Calu3 (cell line): ENCODE results near the gene SLC24A3. TPM values are rescaled to one million over a fixed set of nuclear protein-coding genes. Genes with fewer than 3 reads are reported as not detected.

Experiments
- BruUV-seq: library from RNA; stranded (reverse); fragments of 400-500 nt; replicated peaks from 2 replicates; lab custom pipeline; 2021; lab: Mats Ljungman, UMichigan
- CTCF ChIA-PET: fragments of 300-600 bp; sonication (Branson Sonifier 250); formaldehyde crosslinking; loops from one replicate; lab custom pipeline; 2022; ENCODE audit warnings: antibody characterized with exemption; lab: Charles Lee
- DNase-seq: peaks from one replicate; pipeline ENCODE4 v3.0.0; 2022
- H3K27ac Mint-ChIP-seq: one replicate; pipeline ENCODE4 v1.8.0; 2022; ENCODE audit warnings: mixed read lengths; ENCODE audit not compliant: unreplicated experiment
- H3K27me3 Mint-ChIP-seq: one replicate; pipeline ENCODE4 v1.8.0; 2022; ENCODE audit warnings: mixed read lengths; ENCODE audit not compliant: unreplicated experiment
- H3K36me3 Mint-ChIP-seq: one replicate; pipeline ENCODE4 v1.8.0; 2022; ENCODE audit warnings: mild to moderate bottlenecking, moderate library complexity, mixed read lengths; ENCODE audit not compliant: insufficient read depth, unreplicated experiment
- H3K4me1 Mint-ChIP-seq: one replicate; pipeline ENCODE4 v1.8.0; 2022; ENCODE audit warnings: mild to moderate bottlenecking, low read depth, mixed read lengths; ENCODE audit not compliant: unreplicated experiment
- H3K4me3 Mint-ChIP-seq: one replicate; pipeline ENCODE4 v1.8.0; 2022; ENCODE audit warnings: mild to moderate bottlenecking, low read depth, moderate library complexity, mixed read lengths; ENCODE audit not compliant: unreplicated experiment
- H3K9me3 Mint-ChIP-seq: one replicate; pipeline ENCODE4 v1.8.0; 2022; ENCODE audit warnings: low read depth, mixed read lengths; ENCODE audit not compliant: unreplicated experiment
- intact Hi-C: fragments of 100-400 bp; cut with micrococcal nuclease; formaldehyde crosslinking; loops from one replicate; pipeline ENCODE4 v1.10.0; 2022; ENCODE audit not compliant: unreplicated experiment
- total RNA-seq: library from RNA; stranded (reverse); gene quantifications from 2 replicates; pipeline ENCODE4 v1.2.3, GENCODE V29; 2022
- TF ChIP-seq, protein P1 (sequence below): fragments of 200-600 bp; IDR thresholded peaks from one replicate; pipeline ENCODE4 v1.8.0; 2022; ENCODE audit warnings: antibody characterized with exemption; ENCODE audit not compliant: unreplicated experiment

SLC24A3 gene
- total RNA-seq, 1 experiment from 2014 or later: not detected

DNA sequence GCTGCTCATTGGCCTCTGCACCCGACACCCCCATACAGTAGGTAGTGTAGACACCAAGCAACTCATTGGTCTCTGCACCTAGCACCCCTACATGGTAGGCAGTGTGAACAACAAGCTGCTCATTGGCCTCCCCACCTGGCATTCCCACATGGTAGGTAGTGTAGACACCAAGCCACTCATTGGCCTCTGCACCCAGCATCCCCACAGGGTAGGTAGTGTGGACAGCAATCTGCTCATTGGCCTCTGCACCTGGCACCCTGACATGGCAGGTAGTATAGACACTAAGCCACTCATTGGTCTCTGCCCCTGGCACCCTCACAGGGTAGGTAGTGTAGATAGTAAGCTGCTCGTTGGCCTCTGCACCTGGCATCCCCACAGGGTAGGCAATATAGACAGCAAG is 226.0 kb downstream of the SLC24A3 start:
- DNase-seq: no peak
- Mint-ChIP-seq H3K4me3 (no peak overlapping the region), H3K27ac (no peak overlapping the region), H3K4me1 (no peaks in the 10 kb centered on the region), H3K27me3 (no peaks in the 10 kb centered on the region), H3K9me3 (no peaks in the 10 kb centered on the region), H3K36me3 (no peaks in the 10 kb centered on the region)
- TF ChIP-seq, protein P1, sequence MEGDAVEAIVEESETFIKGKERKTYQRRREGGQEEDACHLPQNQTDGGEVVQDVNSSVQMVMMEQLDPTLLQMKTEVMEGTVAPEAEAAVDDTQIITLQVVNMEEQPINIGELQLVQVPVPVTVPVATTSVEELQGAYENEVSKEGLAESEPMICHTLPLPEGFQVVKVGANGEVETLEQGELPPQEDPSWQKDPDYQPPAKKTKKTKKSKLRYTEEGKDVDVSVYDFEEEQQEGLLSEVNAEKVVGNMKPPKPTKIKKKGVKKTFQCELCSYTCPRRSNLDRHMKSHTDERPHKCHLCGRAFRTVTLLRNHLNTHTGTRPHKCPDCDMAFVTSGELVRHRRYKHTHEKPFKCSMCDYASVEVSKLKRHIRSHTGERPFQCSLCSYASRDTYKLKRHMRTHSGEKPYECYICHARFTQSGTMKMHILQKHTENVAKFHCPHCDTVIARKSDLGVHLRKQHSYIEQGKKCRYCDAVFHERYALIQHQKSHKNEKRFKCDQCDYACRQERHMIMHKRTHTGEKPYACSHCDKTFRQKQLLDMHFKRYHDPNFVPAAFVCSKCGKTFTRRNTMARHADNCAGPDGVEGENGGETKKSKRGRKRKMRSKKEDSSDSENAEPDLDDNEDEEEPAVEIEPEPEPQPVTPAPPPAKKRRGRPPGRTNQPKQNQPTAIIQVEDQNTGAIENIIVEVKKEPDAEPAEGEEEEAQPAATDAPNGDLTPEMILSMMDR: no peak
- BruUV-seq: no TSS peak
- CTCF ChIA-PET: no interaction called here
- intact Hi-C loops: no loop called here

DNA sequence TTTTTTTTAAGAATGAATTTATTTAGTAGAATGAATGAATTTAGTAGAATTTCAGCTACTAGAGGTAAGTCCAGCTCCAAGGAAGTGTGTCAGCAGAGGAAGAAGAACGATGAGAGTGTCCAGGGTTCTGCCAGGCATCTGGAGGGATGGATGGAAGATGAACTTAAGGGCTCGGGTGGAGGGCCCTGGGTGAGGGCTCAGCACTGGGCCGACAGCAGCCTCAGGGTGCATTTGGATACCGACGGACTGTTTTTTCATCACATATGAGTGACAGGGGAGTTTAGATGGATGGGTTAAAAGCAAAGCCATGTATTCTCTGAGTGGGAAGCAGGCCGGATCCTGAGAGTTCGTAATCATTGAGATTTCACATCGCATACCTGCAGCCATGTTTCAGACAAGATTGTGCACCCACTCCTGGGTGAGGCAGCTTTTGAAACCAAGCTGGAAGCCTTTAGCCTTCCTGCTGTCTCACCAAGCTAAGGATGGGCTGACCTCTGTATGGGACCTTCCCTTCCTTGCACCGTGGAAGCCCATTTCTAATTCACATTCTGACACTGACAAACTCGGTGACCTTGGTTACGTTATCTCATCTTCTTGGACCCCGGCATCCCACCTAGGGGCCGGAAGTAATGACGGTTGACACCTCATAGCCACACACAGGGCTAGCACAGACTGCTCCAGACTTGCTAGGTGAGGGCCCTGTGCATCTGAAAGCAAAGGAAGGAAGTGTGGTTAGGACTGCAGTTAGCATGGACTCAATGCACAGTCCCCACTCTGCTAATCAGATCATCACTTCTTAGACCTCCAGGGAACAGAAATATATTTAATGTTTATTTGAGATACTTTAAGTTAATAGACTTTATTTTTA is 228.5 kb downstream of the SLC24A3 start:
- Mint-ChIP-seq H3K4me3 (no peak overlapping the region), H3K9me3 (no peaks in the 10 kb centered on the region), H3K36me3 (no peaks in the 10 kb centered on the region), H3K27ac (no peak overlapping the region), H3K27me3 (no peaks in the 10 kb centered on the region), H3K4me1 (no peaks in the 10 kb centered on the region)
- no peak for DNase-seq
- CTCF ChIA-PET: interaction anchor here (0.6 kb wide), 1 partner anchor 93 kb away, joined by 6 read pairs; no protein-coding TSS in a partner anchor
- TF ChIP-seq, protein P1: no peak
- intact Hi-C loops: no loop called here
- BruUV-seq: no TSS peak

DNA sequence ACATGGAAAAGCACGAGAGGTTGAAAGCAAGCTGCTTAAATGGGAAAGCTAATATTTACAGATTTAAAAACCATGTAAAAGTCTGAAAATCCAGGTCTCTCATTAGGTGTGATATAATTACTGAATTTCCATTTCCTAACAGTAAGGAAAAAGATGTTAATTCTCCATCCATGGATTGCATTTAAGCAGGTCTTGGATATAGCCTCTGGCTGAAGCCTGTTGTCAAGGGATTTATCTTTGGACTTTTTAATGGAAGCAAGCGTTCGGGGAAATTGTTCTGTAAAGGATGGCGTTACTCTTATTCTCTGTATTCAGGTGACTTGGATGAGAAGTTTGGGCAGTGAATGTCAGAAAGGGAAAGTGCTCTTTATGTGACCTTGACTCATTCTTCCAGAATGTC is 233.8 kb downstream of the SLC24A3 start:
- Mint-ChIP-seq H3K27ac (no peak overlapping the region), H3K27me3 (no peaks in the 10 kb centered on the region), H3K4me3 (no peak overlapping the region), H3K36me3 (no peaks in the 10 kb centered on the region), H3K4me1 (no peaks in the 10 kb centered on the region), H3K9me3 (no peaks in the 10 kb centered on the region)
- intact Hi-C loops: no loop called here
- TF ChIP-seq, protein P1: no peak
- no TSS peak for BruUV-seq
- no peak for DNase-seq
- CTCF ChIA-PET: no interaction called here

DNA sequence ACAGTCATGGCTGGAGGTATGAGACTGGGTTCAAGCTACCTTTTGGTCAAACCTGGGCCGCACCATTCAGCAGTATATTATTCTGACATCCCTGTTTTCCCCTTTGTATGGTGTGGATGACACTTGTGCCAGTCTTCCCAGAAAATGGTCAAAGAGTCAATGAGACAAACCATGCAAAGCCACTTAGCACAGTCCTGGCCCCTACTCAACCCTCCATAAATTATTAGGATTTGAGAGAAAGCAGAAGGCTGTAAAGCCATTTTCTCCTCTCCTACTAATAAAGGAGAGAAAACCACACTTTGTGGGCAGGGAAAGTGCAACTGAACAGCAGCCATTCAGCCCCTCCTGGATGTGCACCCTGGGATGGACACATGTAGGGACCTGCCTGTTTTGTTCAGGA is 236.2 kb downstream of the SLC24A3 start:
- intact Hi-C loops: no loop called here
- TF ChIP-seq, protein P1: no peak
- no peaks in the 10 kb centered on the region for H3K9me3 Mint-ChIP-seq
- no peak overlapping the region for H3K27ac Mint-ChIP-seq
- H3K4me3 Mint-ChIP-seq: no peak overlapping the region
- no peak for DNase-seq
- H3K4me1 Mint-ChIP-seq: no peaks in the 10 kb centered on the region
- CTCF ChIA-PET: no interaction called here
- no peaks in the 10 kb centered on the region for H3K27me3 Mint-ChIP-seq
- no TSS peak for BruUV-seq
- no peaks in the 10 kb centered on the region for H3K36me3 Mint-ChIP-seq
